GM19452 (cell line): ENCODE data around the gene SLC5A2.
"Not testable (repeated sequence)": the region's sequence is repeated elsewhere in the genome, so short reads cannot be mapped to it uniquely, and the experiment has no call there.

ENCODE experiments used
- ATAC-seq: cut with Tn5 transposase; IDR thresholded peaks from one replicate; pipeline ENCODE4 v1.9.1; 2021; ENCODE audit not compliant: unreplicated experiment

SLC5A2 gene

DNA sequence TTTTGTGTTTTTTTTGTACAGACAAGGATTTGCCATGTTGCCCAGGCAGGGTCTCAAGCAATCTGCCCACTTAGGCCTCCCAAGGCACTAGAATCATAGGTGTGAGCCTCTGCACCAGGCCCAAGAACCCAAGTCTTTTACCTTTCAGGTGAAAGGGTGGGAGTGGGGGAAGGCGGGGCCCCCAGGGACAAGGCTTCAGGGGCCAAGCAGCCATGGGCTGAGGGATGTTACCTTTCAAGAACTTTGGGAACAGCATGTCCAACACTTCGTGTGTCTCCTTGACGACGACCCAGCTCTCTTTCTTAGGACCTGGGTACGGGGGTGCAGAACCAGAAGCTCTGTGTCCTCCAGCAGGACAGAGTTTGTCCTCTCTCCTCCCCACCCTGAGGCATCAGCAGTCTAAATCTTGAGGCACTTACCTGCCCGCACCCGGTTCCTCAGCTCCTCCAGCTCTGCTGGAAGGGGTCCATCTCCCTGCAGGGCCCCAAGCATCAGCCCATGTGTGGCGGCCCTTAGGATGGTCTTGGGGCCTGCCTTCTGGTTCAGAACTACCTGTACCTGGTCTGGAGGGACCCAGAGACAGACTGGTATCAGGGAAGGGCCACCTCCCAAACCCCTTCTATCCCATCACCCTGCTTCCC lies 9.0 kb downstream of the SLC5A2 start:
- ATAC-seq, result no peak

DNA sequence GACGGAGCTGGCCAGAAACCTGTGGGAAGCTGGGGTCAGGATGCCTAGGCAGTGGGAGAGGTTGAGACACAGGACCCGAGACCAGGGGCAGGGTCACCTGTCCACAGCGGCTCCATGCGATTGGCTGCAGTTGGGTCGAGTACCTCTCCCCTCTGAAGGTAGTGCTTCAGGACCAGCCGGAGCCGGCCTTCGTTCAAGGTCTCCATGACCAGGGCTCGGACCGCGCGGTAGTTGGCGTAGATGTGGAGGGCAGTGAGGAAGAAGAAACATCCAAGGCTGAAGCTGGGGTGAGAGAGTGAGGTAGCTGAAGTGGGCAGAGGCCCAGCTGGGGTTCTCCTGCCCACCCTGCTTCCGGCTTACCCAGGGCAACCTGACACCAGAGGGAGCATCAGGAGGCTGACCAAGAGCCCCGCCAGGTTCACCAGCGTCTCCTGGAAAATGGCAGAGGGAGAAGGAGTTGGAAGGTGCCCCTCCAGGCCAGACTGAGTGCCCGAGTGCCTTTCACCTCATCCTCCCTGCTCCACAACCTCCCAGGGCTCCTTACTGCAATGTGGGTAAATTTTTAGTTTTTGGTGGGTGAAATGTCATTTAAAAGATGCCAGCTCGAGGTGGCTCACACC lies 10.7 kb downstream of the SLC5A2 start:
- no peak for ATAC-seq

DNA sequence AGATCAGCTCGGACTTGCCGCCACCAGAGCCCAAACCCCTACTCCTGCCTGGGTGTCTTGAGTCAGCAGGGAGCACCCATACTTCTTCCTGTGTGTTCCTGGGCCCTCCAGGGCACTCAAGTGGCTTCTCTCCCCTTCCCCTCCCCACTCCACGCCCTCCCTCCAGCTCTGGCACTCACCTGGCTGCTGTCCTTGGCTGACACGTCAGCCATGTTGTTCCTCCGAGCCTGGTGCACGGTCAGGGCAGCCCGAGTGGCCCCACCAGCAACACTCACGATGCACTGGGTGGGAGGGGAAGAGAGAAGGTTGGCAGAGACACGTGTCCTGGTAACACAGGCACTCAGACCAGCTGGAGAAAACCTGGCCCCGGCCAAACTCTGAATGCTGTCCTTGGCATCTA lies 13.7 kb downstream of the SLC5A2 start:
- no peak for ATAC-seq

DNA sequence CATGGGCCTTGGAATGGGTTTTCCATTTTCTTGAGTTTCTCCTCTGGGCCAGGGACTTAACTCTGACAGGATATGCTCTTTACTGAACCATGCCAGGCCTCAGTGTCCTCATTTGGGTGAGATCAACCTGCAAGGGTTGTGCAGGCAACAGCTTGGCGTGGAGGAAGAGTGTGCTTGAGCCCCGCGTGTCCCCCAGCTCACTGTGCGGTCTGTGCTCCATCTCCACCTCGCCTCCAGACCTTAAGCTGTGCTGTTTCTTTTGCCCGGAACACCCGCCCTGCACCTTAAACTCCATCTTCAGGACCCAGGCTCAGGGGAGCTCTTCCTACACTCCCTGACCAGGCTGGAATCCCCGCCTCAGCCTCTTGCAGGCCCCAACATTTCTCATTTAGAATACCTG lies 15.6 kb downstream of the SLC5A2 start:
- ATAC-seq, result no peak

DNA sequence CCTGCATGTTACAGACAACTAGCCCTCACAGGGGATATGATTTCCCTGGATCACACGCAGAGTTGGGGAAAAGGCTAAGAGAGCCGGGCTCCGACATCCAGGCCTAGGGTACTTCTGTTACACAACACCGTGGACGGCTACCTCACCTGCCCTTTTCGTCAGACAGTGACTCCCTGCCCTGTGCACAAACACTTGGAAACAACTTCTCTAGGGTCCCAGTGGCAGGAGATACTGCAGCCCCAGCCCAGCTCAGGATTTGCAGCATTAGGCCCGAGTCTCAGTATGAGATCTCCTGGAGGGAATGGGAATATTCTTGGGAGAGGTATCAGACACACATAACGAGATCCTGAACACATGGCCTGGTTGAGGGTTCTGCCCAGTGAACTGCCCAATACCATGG lies 17.0 kb downstream of the SLC5A2 start:
- no peak for ATAC-seq

DNA sequence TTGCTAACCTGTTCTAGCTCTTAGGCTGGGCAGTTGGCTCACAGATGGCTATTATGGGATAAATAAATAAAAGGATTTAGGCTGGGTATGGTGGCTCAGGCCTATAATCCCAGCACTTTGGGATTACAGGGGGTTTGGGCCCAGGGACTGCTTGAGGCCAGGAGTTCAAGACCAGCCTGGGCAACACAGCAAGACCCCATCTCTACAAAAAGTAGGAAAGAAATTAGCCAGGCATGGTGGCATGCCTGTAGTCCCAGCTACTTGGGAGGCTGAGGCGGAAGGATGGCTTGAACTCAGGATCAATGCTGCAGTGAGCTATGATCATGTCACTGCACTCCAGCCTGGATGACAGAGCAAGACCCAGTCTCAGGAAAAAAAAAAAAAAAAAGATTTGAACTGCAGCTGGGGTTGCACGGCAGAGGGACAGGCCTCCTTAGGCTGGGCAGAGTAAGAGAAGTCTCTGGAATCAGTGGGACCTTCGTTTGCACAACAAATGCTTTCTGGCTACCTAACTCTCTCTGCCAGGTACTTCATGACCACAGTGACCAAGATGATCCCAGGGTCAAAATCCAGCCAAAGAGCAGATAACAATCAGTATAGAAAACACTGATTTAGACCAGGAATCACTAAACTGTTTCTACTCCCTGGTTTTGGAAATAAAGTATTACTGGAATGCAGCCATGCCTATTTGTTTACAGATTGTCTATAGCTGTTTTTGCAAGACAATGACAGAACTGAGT lies 18.5 kb downstream of the SLC5A2 start:
- no peak for ATAC-seq

DNA sequence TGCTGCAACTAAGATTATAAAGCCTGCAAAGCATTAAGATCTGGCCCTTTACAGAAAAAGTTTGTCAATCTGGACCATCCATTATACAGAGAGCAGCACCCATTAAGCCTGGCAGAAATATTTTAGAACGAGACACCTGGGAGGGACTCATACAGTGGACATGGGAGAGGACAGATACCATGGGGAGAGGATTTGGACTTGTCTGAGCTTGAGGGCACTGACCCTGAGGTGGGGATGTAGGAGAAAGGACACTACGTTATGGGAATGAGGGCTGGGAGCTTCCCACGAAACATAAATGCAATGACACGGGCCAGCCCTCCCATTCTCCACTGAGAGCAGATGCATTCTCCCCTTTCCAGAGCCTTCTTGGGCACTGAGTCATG lies 19.0 kb downstream of the SLC5A2 start:
- no peak for ATAC-seq

DNA sequence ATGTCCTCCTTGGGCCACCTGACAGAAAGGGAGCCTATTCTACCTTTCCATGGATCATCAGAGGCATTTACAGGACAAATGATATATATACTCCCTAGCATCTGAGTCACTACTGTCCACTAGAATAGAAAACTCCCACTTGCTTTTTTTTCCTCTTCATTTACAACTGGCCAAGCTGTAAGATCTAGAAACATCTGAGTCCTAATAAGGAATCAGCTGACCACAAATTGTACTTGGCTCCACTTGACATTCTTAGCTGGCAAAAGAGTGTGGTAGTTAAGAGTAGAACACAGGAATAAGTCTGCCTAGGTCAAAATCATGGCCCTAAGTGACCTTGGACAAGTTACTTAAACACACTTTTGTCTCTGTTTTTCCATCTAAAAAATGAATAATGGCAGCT lies 20.1 kb downstream of the SLC5A2 start:
- no peak for ATAC-seq

DNA sequence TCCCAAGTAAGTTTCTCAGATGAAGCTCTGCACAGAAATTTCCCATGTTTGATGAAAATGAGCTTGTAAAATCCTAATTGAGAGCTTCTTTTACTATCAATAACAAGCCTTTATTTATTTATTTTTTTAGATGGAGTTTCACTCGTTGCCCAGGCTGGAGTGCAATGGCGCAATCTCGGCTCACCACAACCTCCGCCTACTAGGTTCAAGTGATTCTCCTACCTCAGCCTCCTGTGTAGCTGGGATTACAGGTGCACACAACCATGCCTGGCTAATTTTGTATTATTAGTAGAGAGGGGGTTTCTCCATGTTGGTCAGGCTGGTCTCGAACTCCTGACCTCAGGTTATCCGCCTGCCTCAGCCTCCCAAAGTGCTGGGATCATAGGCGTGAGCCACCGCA lies 20.6 kb downstream of the SLC5A2 start:
- not testable (repeated sequence) for ATAC-seq

DNA sequence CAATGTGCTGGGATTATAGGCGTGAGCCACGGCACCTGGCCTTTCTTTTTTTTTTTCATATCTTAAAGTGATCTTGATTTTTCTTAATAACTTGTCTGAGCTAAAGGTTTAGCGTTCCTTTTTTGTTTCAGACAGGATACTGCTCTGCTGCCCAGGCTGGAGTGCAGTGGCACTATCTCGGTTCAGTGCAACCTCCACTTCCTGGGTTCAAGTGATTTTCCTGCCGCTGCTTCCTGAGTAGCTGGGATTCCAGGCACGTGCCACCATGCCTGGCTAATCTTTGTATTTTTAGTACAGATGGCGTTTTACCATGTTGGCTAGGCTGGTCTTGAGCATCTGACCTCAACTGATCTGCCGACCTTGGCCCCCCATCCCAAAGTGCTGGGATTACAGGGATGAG lies 21.2 kb downstream of the SLC5A2 start:
- no peak for ATAC-seq

DNA sequence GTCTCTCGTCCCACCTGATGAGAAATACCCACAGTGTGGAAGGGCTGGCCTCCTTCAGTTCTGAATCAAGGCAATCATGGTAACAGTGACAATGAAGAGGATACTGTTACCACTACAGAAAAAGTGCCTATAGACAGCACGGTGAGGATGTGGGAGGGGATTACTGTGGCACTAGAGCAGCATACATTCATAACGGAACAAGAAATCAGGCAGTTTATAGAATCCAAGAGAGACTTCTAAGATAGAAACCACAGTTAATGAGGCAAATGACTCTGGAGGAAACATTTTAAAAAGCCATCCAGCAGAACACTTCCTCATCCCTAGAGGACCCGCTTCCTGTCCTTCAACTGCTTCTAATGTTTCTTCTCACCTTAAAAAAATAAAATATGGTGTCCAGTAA lies 22.6 kb downstream of the SLC5A2 start:
- ATAC-seq, result no peak

DNA sequence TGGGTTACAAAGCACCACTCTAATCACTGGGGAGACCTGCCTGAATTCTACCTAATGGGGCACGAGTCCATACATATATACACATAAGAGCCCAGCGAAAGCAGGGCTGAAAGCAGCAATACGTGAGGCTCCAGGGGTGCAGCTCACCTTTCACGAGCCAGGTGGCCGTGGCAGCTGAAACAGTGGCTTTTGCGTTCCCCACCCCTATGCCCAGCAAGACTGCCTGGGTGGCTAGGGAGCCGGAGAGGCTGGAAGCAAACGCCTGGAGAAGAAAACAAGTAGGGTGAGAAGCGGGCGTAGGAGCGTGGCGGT lies 24.6 kb downstream of the SLC5A2 start:
- peak; percentile 3 for ATAC-seq

DNA sequence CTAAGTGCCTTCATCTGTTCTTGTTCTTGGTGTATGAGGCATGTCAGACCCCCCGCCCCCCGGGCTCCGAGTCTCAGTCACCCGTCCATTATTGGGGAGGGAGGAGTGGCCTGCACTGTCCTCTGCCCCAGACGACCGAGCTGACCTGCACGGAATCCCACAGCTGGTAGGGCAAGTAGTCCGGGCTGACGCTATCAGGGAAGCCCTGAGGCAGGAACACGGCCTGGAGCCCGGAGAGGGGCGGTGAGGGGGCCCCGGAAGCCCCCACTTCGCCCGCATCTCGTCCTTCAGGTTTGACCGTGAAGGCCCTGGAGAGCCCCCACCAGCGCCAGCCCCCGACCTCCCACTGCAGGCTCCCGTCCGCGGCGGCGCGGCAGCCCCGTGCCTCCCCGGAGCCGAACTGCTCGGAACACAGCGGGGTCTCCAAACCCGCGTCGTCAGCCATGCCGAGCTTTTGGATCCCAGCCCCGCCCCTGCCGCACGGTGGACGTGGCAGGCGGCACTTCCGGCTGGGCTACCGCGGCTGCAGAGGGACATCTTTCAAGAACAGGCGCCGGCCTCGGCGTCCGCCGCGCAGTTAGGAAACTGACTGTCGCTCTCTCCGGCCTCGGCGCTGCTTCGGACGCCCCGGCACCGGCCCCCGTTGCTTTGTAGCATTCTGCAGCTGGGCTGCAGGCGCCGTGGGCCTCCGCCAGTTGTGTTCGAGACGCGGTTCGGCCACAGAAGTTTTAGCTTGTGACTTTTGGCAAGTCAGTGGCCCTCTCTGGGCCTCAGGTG lies 25.2 kb downstream of the SLC5A2 start, which contains the start of gene RUSF1:
TSS of gene RUSF1 (minus strand) at position 463 of the 777 bp plus-strand sequence. CDS start at position 445, 18 bp downstream.
- ATAC-seq, result peak; percentile 86

DNA sequence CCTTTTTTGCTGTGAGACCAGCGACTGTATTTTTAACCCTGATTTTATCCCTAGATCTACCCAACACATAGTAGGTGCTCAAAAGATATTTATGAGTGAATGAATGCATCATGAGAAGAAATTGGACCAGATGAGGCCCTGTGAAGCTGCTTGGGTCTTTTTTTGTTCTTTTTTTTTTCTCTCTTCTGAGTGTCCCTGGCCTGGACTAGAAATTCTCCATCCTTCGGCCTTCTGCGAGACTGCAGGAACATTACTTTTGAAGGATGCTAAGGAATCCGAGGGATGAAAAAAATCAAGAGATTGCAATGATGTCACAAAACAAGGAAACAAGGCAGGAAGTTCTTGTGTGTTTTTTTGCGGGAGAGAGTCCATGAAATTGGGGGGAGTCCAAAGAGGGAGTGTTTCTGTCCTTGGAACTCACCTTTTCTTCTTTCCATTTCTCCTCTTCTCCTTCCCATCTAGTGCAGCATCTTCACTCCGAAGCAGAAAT lies 25.8 kb downstream of the SLC5A2 start:
- peak; percentile 2 for ATAC-seq

DNA sequence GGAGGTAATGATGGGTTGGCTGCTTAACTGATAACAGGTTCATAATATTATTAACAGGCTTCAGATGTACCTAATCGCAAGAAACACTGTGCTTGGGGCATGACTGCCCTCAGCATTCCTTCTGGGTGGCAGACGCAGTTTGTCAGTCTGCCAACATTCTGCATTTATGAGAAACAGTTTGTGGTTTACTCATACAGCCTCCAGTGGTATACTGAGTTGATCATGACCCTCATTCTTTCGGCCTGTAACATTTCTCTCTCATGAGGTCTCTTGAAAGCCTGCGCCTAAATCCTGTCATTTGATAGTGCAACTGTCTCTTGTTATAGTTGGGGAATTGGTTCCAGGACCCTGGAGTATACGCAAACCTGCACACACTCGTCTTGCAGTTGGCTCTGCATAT lies 30.2 kb downstream of the SLC5A2 start:
- ATAC-seq, result no peak

DNA sequence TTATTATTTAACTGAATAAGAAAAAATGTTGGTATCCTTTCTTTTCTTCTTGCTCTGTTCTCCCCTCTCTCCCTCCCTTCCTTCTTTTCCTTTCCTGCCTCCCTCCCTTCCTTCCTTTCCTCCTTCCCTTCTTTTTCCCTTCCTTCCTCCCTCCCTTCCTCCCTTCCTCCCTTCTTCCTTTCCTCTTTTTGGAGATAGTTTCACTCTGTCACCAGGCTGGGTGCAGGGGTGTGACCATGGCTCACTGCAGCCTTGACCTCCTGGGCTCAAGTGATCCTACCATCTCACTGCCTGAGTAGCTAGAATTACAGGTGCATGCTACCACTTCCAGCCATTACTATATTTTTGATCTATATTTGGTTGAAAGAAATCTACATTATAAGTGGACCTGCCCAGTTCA lies 31.0 kb downstream of the SLC5A2 start:
- no peak for ATAC-seq

DNA sequence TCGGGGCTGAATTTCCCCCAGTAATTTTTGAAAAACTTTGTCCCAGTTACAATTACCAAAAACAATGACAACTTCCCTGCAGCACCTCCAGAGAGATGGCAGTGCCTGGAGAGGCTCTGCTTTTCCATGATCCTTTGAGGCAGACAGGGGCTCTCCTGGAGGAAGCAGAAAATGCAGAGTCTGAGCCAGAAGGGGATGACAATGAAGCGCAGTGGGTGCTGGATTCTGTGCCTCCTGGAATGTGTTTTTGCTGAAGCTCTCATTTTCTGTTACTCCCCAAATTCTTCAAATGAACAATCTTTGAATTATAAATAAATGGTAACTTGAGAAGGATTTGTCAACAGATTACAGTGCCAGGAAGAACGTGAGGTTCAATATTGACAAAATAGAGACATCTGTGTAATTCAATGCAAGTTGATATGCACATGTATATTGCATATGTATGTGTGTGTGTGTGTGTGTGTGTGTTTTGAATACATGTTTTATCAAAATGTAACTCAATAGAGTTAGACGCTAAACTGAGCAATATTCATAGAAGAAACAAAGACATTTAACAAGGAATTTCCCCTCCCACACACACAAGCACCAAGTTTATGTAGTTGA lies 35.0 kb downstream of the SLC5A2 start:
- ATAC-seq, result no peak

DNA sequence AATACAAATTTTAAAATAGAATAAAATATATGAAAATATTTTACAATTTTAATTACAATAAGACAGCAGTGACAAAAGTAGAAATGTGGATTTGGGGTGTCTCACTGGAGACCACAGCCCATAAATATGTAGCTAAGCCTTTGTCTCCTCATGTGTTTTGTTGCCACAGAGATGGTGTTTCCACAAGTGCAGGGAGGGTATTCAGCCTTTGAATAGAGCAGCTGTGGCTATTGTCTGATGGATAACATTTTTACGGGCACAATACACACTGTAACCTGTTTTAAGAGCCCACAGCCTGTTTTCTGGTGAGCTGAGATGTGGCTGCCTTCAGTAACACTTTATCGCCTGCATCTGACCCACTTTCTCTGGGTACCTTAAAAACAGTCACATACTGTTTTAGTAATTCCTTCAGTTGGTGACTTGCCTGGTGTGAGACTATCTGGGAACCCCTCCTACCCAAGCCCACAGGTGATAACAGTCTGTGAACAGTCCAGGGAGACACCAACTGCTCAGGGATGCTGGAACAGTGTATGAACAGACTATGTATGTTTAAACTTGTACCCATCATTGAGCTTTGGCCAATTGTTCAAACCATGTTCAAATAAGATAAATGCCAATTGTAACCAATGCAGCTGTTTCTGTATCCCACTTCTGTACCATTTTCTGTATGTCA lies 37.0 kb downstream of the SLC5A2 start:
- ATAC-seq, result no peak

DNA sequence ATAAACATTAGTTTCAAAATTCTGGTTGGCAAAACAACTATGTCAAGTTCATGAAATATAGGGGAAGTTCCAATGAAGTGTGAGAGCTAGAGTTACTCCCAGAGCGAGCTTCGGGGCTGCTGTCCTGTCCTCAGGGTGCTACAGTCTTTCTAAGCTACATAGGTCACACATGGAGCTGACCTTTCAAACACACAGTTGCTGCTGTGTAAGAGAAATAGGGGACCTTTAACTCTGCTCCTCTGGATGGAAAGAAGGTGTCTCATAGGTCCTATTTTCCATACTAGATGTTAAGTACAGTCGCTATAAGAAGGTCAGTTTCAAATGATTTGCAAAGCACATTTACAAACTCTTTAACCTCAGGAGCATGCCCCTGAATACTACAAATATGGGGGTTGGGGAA lies 38.4 kb downstream of the SLC5A2 start:
- no peak for ATAC-seq

DNA sequence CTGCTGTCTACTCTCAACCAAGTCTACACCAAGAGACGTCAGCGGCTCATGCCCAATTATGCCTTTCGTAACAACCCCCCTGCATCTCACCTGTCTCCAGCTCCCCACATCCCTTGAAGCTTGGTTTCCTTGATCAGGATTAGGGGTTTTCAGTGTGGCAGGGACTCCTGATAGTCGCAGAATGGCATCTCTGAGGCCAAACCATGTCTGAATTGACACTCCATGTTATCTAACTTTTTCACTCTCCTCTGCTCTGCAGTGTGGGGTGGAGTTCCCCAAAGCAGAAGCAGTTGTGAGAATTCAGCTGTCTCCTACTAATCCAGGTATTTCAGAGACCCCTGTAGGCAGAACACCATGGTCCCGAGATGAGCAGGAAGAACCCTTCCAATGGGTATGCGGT lies 39.1 kb downstream of the SLC5A2 start:
- ATAC-seq, result no peak

DNA sequence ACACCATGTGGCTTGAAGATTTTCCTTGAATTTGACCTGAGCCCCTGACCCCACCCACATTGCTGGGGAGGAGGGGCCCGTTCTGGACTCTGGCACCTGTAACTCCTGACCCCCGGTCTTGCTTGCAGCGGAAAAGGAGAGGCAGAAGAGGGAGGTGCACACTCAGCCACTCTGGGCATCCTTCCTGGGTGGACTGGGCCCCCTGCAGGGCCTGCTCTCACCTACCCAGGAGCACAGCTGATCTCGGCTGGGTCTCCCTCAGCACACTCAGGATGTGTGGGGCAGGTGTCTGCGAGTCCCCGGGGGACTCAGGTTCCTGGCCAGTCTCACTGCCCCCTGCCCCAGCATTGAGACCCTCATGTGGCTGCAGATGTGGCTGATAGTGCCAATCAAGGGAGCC lies 40.8 kb downstream of the SLC5A2 start:
- not testable (repeated sequence) for ATAC-seq
